NCI-H146 (cell line): ENCODE results near the gene MS4A4A.
A peak's percentile ranks its signal among the peaks of the same experiment; 100 is the strongest.

ENCODE experiments used
- DNase-seq: peaks from one replicate; lab custom pipeline; 2025; lab: John Stamatoyannopoulos, UW

MS4A4A gene

GRCh38 chr11:60303661-60304060, 23.2 kb downstream of the MS4A4A start:
- no peak for DNase-seq

DNA sequence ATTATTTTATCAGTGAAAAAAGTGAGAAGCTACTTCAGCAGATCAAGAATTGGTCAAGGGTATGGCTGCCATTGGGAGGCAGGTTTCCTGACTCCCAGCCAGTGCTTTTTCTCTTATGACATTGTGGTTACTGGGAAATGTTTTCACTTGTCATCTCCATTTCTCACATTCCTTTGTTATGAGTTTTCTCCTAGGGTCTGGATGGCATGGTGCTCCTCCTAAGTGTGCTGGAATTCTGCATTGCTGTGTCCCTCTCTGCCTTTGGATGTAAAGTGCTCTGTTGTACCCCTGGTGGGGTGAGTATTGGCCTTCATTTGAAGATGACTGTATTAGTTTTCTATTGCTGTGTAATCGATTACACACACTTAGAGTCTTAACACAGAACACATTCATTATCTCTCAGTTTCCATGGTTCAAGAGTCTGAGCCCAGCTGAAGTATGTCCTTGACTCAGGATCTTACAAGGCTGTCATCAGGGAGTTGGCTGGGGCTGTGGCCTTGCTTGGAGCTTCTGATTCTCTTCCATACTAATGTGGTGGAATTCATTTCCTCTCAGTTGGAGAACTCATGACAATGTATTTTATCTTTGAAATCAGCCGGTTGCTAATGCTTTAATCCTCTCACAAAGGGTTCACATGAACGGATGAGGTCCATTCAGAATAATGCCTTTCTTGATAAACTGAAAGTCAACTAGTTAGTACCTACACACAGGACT, 25.6 kb downstream of the MS4A4A start:
- no peak for DNase-seq

DNA sequence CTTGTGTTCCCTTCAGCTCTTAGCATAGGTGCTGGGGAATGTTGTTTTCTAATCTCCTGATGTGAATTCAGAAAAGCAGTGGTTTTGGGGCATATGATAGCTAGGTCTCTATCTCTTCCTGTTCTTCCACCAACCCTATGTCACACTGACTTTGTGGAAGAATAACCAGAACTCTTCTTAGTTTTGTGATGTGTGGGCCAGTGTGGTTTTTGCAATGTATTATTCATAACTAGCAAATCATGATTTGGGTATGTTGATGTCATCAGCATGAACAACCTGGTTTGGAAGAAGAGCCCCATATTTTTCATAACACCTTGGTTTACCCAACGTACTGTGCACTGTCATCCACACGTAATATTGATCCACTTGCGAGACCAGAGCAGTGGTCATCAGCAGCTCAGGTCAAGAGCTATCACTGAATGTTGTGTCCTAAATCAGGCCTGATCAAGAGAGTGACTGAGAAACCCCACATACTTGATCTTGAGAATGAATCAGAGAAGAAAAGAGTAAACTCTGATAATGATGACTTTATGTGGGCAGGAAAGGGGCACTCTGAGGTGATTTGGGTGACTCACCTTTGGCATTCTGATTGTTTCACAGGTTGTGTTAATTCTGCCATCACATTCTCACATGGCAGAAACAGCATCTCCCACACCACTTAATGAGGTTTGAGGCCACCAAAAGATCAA, 27.2 kb downstream of the MS4A4A start:
- no peak for DNase-seq

DNA sequence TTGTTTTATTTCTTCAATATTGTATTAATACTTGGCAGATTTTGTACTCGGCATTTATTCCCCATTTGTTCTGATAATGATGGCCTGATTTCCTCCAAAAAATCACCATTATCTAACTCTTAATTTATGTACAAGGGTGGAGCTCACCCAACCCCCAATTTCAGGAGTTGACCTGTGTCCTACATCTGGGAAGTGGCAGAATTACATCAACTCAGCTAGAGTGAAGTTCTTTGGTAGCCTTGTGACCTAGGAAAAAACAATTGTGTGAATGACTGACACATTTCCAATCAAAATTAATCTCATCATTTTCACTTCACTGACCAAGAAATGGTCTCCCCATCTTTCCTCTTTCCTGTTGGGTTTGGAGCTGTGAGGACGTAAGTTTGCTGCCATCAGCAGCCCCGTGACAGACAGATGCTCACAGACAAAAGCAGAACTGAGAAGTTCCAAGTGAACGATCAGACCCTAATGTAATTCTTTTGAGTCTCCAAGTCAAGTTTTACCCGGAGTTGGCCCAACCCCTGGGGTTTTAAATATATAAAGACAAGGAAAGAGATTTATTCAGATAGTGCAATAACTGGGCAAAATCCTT, 30.0 kb downstream of the MS4A4A start:
- no peak for DNase-seq

- DNase-seq: no peak
Measured at GRCh38 chr11:60314635-60315321, 34.3 kb downstream of the MS4A4A start.

GRCh38 chr11:60315871-60316270, 35.4 kb downstream of the MS4A4A start:
- no peak for DNase-seq

GRCh38 chr11:60316317-60316716, 35.9 kb downstream of the MS4A4A start:
- no peak for DNase-seq

GRCh38 chr11:60318726-60319125, 38.3 kb downstream of the MS4A4A start:
- DNase-seq: no peak

GRCh38 chr11:60321051-60321450, 40.6 kb downstream of the MS4A4A start:
- DNase-seq: no peak

DNA sequence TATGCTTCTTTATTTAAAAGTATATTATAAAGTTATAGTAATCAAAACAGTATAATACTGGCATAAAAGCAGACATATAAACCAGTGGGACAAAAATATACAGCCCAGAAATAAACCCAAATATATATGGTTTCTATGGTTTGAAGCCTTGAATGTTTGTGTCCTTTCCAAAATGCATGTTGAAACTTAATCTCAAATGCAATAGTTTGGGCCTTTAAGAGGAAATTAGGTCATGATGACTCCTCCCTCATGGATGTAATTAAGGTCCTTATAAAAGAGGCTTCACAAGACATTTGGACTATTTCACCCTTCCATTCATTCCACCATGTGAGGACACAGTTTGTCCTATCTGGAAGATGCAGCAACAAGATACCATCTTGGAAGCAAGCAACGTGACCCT, 46.5 kb downstream of the MS4A4A start, which contains the start of gene MS4A6E:
Gene MS4A6E (plus strand): TSS at position 301 of the 400 bp plus-strand sequence. CDS start 7,641 bp downstream, outside the sequence.
- no peak for DNase-seq

GRCh38 chr11:60328460-60328859, 48.0 kb downstream of the MS4A4A start:
- no peak for DNase-seq

GRCh38 chr11:60332846-60333245, 52.4 kb downstream of the MS4A4A start:
- no peak for DNase-seq

- DNase-seq: peak; percentile 16
Measured at GRCh38 chr11:60334005-60334620, 53.6 kb downstream of the MS4A4A start.

GRCh38 chr11:60336767-60337391, 56.4 kb downstream of the MS4A4A start:
- no peak for DNase-seq

- DNase-seq: no peak
Measured at GRCh38 chr11:60338053-60338452, 57.6 kb downstream of the MS4A4A start.

DNA sequence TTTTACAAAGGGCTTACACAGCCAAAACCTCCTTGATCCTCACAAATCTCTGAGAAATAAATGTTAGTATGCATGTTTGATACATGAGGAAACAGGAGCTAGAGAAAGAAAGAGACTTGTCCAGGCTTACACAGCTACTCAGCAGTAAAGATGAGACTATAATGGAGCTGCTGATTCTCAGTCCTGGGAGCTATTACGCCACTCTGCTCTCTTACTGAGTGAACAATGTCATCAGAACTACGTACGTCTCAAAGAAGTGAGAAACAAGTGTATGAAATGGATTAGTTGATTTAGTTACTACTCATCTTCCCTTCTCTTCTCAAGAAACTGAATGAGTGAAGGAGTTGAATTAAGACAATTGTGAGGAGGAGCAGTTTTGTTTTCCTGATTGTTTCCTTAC, 58.9 kb downstream of the MS4A4A start:
- DNase-seq: no peak

DNA sequence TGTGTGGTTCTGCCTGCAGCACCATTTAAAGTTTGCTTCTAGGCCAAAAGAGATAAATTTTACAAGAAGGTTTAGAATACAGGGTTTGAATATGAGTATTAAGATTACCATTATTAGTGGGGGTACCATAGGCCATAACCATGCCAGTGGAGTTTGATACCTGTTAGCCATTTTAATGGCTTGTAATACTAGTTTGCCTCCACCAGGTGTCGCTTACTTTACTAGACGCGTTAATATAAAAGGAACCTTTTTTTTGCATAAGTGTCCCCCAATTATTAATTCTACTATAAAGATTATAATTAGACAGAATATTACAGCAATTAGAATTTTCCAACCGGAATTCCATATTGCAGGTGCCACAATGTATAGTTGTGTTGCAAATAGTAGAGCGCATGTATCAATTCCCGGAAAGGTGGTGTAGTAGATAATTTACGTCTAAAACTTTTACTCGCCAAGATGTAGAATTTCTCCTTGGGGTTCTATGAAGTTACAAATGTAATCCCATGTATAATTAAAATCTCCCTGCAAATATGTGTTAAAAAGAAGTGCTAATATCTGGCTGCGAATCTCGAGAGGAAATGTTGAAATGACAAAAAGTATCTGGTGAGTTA, 62.7 kb downstream of the MS4A4A start:
- peak; percentile 1 for DNase-seq

- no peak for DNase-seq
Measured at GRCh38 chr11:60344146-60344545, 63.7 kb downstream of the MS4A4A start.

DNA sequence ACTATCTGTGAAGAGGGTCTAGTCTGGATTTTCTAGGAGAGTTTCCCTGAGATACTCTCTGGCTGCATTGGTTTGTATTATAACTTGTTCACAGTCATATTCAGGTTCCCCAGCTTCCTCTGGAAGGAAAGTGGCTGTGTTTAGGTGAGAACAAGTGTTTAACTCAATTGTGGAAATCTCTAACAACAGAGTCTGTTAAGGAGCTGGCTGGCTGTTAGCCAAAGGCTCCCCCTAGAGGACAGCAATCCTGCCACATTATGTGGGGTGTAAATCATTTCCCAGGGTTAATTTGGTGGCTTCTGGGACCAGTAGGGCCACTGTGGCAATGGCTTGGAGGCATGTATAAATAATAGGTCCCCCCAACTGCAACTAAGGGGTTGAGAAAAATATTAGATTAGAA, 65.0 kb downstream of the MS4A4A start:
- DNase-seq: peak; percentile 8

GRCh38 chr11:60347084-60347797, 66.8 kb downstream of the MS4A4A start:
- no peak for DNase-seq

GRCh38 chr11:60348116-60348515, 67.7 kb downstream of the MS4A4A start:
- DNase-seq: no peak
